Kidney (tissue), 14 donors: ENCODE results near the gene SLFN13. TPM values are rescaled to one million over a fixed set of nuclear protein-coding genes. Genes with fewer than 3 reads are reported as not detected.

ENCODE experiments used
- DNase-seq, 5 donors: peaks; one replicate each; pipeline ENCODE4 v3.0.0-alpha.2; 2013 to 2020
- FAIRE-seq: peaks from 2 replicates; lab custom pipeline; 2012; peaks lifted over from hg19 to GRCh38; lab: Jason Lieb, UNC
- H3K27ac ChIP-seq, 2 donors: one replicate each; pipeline ENCODE4 v1.7.0; 2013; ENCODE audit warnings: low read depth in 2 of 2, low read length in 2 of 2, inconsistent platforms in 1 of 2
- H3K27me3 ChIP-seq: one replicate; pipeline ENCODE4 v1.7.1; 2013; ENCODE audit warnings: low read length, inconsistent platforms; ENCODE audit not compliant: control insufficient read depth, insufficient read depth
- H3K36me3 ChIP-seq, 3 donors: one replicate each; pipeline versions ENCODE4 v1.7.0 to v1.7.1; 2013; ENCODE audit warnings: low read length in 3 of 3, control low read depth in 1 of 3, inconsistent platforms in 1 of 3; ENCODE audit not compliant: insufficient read depth in 3 of 3, control insufficient read depth in 2 of 3
- H3K4me1 ChIP-seq, 3 donors: one replicate each; pipeline versions ENCODE4 v1.7.0 to v1.7.1; 2013; ENCODE audit warnings: low read length in 3 of 3, inconsistent platforms in 1 of 3, low read depth in 1 of 3; ENCODE audit not compliant: control insufficient read depth in 2 of 3, insufficient read depth in 2 of 3
- H3K4me3 ChIP-seq, 3 donors: one replicate each; pipeline versions ENCODE4 v1.7.0 to v1.8.1; 2013; ENCODE audit warnings: low read length in 3 of 3, control low read depth in 1 of 3, inconsistent platforms in 1 of 3
- H3K9ac ChIP-seq, 3 donors: one replicate each; pipeline versions ENCODE4 v1.7.0 to v1.7.1; 2013; ENCODE audit warnings: low read length in 3 of 3, control low read depth in 1 of 3, inconsistent platforms in 1 of 3
- H3K9me3 ChIP-seq, 3 donors: one replicate each; pipeline versions ENCODE4 v1.7.0 to v1.7.1; 2013; ENCODE audit warnings: low read length in 3 of 3, control low read depth in 1 of 3, inconsistent platforms in 1 of 3; ENCODE audit not compliant: control insufficient read depth in 2 of 3, insufficient read depth in 1 of 3
- CTCF ChIP-seq: IDR thresholded peaks from 3 replicates; pipeline ENCODE4 v1.5.1; 2012; ENCODE audit warnings: mild to moderate bottlenecking, moderate library complexity, borderline replicate concordance; ENCODE audit not compliant: insufficient read depth; ENCODE audit errors: extremely low read depth
- intact Hi-C: fragments of 100-400 bp; cut with DNase I; formaldehyde crosslinking; loops from one replicate; pipeline ENCODE4 v1.11.1; 2022
- polyA plus RNA-seq: library from polyadenylated mRNA; stranded (reverse); fragments of 350-450 nt; fragmentation: Illumina TruSeq; extraction: RNeasy Lipid Tissue Mini Kit (QIAGEN cat#74804); gene quantifications from one replicate; pipeline ENCODE4 v1.2.3, GENCODE V29; 2014; ENCODE audit warnings: low read depth, low replicate concordance; ENCODE audit not compliant: insufficient read depth
- total RNA-seq: library from RNA; stranded (reverse); fragmentation: NEBNext Ultra II Directional; extraction: Animal tissue kit (Norgen Biotek cat#: 25700); gene quantifications from one replicate; pipeline ENCODE4 v1.2.1, GENCODE V29; 2021
- donor health status: control.
- donor health status: control.
- donor health status: control.
- donor health status: control.
- donor health status: control.
- donor health status: DM: yes; HTN: yes; CAD: no.
- donor health status: Normal renal cell carcinoma (clear cell type).

Gene SLFN13
- total and polyA plus RNA-seq, 2 donors from 2014 or later, result 3.1 to 24.5 TPM

GRCh38 chr17:35491417-35491816 lies 42.9 kb upstream of the SLFN13 start:
- peaks cover 0 to 8% (median 0%) of the 10 kb centered on the region in 3 donors for H3K9me3 ChIP-seq
- H3K36me3 ChIP-seq, result no peaks in the 10 kb centered on the region
- no peak overlapping the region for H3K27ac ChIP-seq
- TF ChIP-seq CTCF, result no peak
- intact Hi-C loops, result no loop called here
- no peak overlapping the region for H3K4me3 ChIP-seq
- DNase-seq (no peak), FAIRE-seq (no peak)
- H3K27me3 ChIP-seq, result peaks cover 82% of the 10 kb centered on the region
- H3K9ac ChIP-seq, result no peak overlapping the region
- peaks cover 0 to 3% (median 0%) of the 10 kb centered on the region in 3 donors for H3K4me1 ChIP-seq

GRCh38 chr17:35489944-35490343 lies 41.4 kb upstream of the SLFN13 start:
- Histone ChIP-seq H3K4me1 (no peaks in the 10 kb centered on the region), H3K27me3 (peaks cover 83% of the 10 kb centered on the region), H3K27ac (no peak overlapping the region), H3K9ac (no peak overlapping the region), H3K9me3 (peaks cover 0 to 8% (median 0%) of the 10 kb centered on the region in 3 donors), H3K36me3 (no peaks in the 10 kb centered on the region), H3K4me3 (no peak overlapping the region)
- FAIRE-seq (no peak), DNase-seq (no peak)
- intact Hi-C loops, result no loop called here
- no peak for TF ChIP-seq CTCF

- Histone ChIP-seq H3K9me3 (peaks cover 0 to 8% (median 0%) of the 10 kb centered on the region in 3 donors), H3K27ac (no peak overlapping the region), H3K27me3 (peaks cover 80% of the 10 kb centered on the region), H3K4me3 (no peak overlapping the region), H3K4me1 (no peaks in the 10 kb centered on the region), H3K36me3 (no peaks in the 10 kb centered on the region), H3K9ac (no peak overlapping the region)
- no peak for FAIRE-seq
- DNase-seq, result no peak
- intact Hi-C loops, result no loop called here
- TF ChIP-seq CTCF, result no peak
These were observed 40.4 kb upstream of the SLFN13 start for GRCh38 chr17:35488991-35489390.
